EL (cell line): ENCODE measurements around the gene CRP.
"Not testable (repeated sequence)": the region's sequence is repeated elsewhere in the genome, so short reads cannot be mapped to it uniquely, and the experiment has no call there.

Experiments
- DNase-seq: peaks from one replicate; pipeline ENCODE4 v3.0.0-alpha.2; 2016

Gene CRP, protein sequence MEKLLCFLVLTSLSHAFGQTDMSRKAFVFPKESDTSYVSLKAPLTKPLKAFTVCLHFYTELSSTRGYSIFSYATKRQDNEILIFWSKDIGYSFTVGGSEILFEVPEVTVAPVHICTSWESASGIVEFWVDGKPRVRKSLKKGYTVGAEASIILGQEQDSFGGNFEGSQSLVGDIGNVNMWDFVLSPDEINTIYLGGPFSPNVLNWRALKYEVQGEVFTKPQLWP

DNA sequence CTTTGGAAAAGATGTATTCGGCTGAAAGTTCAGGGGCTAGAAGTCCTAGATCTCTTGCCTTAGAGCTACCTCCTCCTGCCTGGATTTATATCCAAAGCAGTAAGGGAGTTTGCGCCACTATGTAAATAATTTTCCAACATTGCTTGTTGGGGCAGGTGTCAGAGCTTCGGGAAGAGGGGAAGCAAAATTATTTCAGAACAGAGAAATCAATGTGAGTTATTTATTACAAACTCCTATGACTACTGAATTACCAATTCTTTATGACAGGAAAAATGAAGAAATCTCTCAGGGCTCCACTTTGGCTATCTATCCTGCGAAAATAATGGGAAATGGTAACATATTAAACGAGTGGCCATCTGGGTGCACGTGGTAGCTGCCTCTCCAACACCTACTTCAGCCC lies at the start of gene CRP:
Gene CRP, minus strand, starts transcription at position 61 of the 400 bp plus-strand sequence. CDS start 104 bp downstream, outside the sequence.
- no peak for DNase-seq

DNA sequence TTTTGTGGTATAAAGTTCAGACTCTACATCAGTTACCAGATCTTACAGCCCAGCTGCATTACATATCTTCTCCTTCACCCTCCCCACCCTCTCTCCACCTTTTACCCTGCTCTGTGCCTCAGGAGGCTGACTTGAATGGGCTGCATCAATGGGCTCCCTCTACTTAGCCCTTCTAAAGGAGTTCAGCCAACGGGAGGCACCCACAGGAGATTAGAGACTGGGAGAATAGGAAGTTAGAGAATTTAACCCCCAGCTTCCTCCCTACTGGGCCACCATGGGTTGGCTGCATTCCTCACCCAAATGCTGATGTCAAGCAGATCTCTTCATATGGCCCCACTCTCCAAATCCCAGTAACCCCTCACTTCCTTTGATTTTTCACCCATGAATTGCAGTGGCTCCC lies 49.3 kb upstream of the CRP start:
- DNase-seq = no peak

DNA sequence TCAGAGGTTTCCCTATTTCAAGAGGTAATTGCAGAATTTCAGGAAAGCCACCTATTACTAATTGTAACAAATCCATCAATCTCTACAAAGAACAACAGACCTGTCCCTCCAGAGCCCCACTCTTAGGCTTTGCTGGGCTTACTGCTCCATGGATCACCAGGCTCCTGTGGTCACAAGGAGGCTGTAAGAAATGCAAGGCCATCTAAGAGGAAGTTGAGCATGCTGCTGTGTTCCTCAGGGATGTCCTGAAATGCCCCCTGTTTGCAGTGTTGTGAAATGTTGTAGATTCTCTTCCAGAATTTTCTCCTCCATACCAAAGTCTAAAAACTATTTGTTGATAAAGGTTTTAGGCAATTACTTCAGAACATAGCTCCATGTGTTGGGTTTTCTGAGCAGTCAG lies 42.0 kb upstream of the CRP start:
- peak; percentile 8 for DNase-seq

DNA sequence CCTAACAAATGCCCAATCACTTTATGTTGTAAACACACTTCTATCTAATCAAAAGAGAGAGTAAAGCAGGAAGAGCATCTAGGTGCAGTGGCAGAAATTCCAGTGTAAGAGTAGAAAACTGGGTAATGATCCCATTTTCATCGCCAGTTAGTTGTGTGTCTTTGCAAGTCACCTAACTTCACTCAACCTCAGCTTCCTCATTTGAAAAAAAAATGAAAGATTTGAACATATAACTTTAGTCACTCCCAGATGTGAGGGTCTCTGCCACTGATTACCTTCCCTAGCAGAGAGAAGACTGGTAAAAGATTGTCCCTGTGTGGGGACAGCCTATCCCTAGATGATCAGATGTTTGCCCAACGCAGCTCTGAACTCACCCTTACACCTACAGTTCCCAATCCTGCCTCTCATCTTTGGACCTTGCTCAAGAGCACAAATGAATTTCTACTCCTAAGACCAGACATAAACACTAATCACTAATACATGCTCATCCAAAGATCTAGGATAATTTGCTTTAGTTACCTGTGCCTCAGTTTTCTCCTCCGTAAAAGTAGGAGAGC lies 41.1 kb upstream of the CRP start:
- DNase-seq = no peak

DNA sequence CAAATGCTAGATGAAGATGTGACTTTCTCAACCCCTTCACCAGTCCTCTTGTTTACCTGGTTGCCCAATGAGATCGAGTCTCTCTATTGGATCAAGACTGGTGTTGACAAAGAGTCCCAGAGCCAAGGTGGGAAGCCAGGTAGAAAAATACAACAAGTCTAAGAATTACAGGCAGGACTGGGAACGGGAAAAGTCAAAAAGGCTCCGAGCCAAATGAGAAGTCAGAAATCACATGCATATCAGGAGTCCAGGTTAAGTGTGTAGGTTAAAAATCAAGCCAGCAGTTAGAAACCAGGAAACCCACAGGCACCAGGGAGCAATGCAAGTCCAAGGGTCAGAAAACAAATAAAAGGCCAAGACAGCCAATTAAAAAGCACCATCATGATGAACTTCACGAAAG lies 39.0 kb upstream of the CRP start:
- DNase-seq = no peak

DNA sequence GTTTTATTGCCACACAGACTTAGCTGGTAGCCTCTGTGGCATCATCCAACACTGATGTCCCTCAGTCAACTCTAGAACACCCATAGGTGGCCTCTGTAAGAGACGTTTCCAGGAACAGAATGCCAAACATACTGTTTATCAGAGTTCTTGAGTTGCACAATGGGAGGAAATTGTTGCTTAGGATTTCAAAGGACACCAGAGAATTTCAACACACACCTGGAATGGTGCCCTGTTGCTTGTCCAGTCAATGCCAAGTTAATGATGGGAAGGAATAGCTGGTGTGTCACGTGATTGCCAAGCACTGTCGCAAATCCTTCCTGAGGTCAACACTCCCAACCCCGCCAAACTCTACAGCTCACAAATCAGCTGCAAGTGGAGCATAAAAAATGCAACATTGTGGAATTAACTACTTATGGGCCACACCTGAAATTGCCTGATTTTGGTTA lies 37.8 kb upstream of the CRP start:
- DNase-seq = peak; percentile 17

DNA sequence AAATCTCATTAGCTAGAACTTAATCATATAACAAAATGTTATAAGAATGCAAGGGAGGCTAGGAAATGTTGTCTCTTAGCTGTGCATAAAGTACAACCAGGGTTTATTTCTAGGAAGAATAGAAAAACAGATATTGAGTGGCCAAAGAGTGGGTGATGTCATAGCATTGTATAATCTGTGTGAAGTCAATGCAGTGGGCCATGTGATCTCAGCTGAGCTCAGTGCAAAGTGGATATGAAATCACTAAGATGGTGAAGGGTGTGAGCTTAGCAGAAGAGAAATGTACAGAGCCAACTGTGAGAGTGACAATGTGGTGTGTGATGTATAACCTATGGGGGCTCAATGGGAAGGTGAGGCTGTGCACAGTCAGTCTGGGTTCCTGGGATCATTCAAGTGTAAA lies 36.6 kb upstream of the CRP start:
- DNase-seq = no peak

DNA sequence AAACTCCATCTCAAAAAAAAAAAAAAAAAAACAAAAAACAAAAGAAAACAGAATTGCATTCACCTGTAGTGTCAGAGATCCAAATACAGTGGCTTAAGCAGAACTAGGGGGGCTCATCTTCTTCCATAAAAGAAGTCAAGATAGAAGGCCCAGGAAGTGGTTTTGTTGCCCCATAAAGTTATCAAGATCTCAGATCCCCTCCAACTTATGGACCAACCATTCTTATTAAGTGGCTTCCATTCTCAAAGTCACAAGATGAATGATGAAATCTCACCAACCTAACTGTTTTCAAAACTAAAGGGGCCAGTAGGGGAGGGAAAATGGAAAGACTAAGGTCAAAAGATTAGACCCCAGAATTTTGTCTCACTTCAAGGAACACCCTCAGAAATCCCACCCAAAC lies 36.2 kb upstream of the CRP start:
- DNase-seq = no peak

DNA sequence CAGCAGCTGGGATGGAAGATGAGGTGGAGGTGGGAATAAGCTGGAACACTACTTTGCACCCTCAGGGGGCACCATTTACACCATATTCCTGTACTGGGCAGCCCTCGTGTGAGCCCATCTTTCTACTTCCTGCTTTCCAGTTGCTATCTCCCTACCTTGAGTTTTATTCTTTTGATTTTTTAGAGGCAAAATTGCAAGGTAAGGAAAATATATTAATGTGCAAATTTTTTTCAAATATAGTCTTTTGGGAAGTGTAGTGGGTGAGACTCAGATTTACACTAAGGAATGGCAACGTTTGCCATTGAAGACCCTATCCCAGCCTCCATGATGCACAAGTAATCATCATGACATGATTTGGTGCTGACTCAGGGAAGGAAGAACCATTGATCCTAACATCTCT lies 35.2 kb upstream of the CRP start:
- no peak for DNase-seq

DNA sequence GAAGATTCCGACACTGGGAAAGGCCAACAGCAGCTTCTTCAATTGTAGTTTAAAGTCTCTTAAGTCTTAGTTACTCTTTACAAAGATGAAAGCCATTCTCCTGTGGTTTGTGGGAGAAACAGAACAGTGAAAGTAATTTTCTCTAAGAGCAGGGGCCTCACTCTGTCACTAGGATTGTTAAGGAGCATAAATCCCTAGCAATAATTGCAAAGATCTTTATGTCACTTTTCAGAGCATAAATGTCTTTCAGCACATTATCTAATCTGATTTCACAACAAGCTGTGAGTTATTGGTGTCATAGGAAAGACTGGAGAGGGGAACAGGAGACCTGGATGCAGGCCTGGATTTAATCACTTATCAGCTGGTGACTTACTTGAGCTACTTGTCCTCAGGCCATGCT lies 34.0 kb upstream of the CRP start:
- DNase-seq = no peak

DNA sequence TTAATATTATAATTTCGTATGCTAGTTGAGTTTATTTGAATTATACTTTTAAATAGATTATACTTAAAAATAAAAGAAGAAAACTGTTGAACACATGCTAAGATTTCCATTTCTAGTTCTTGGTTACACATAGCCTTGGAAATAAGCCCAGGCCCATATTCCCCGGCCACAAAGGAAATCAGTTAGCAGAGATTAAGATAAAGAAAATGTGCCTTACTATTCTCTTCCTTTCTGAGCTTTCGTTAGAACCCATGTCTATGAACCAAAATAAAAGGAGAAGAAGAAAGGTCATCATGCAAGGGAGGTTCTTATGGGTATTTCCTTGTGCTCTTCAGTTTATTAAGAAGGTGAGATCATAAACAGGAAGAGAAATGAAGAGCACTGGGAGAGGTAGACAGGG lies 32.3 kb upstream of the CRP start:
- no peak for DNase-seq

DNA sequence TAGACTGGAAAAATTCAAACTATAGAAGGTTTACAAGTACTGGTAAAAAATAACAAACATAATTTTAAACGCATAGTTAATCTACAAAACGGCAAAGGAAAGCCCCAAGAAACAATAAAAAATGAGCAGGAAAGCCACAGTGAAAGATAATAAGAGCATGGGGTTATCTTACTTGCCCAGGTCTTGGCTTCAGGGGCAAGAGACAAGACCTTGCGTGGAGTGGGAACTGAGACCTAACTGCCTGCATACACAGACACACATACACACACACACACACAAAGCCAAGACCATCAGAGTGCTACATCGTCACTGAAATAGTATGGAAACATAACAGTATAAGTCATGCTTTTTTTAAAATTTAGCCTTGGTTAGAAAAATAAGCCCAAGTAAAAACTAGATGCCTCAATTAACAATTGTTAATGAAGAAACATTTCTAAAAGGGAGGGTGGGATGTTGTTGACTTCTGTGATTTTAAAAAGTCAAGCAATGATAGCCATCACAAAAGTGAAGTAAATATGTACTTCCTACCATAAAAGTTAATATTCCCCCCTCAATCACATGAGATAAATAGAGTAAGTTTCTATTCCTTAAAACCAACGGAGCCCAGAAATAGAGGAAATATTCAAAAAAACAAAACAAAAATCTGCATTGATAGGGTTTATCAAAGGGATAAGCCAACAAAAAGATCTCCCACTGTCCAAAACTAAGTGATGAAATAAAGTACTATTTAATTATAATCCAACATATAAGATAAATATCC lies 29.4 kb upstream of the CRP start:
- DNase-seq = no peak

DNA sequence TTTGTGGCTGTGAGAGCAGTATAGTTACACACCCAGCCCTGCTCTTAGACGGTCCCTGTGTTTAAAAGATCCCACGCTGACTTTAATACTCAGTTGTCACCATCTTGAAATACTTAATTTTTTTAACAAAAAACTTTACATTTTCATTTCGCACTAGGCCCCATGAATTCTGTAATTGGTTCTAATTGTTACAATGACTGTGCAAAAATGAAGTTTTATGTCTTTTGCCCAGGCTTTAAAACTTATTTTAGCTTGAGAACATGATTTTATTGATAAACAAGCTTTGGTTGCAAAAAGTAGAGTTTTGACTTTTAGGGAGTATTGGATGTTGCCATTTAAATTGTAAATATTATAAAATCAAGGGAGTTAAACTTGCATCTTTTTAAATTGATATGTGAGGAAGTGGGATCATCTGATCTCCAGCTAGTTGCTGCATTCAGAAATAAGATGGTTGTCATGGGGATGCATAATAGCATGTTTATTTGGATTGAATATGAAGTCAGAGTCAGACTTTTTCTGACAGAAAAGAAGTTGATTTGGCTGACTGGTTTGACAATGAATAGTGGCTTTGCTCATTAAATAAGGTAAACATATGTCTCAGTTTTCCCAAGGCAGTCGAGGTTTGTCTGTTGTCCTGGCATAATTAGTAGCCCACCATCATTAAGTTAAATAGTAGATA lies 23.0 kb upstream of the CRP start:
- no peak for DNase-seq

DNA sequence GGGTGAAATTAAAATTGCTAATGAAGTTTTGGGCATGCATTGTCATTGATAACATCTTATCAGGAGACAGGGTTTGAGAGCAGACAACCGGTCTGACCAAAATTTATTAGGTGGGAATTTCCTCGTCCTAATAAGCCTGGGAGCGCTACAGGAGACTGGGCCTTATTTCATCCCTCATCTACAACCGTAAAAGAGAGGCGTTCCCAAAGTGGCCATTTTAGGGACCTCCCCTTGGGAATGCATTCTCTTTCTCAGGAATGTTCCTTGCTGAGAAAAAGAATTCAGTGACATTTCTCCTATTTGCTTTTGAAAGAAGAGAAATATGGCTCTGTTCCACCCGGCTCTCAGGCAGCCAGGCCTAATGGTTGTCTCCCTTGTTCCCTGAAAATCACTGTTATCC lies 8.8 kb upstream of the CRP start:
- DNase-seq = not testable (repeated sequence)

DNA sequence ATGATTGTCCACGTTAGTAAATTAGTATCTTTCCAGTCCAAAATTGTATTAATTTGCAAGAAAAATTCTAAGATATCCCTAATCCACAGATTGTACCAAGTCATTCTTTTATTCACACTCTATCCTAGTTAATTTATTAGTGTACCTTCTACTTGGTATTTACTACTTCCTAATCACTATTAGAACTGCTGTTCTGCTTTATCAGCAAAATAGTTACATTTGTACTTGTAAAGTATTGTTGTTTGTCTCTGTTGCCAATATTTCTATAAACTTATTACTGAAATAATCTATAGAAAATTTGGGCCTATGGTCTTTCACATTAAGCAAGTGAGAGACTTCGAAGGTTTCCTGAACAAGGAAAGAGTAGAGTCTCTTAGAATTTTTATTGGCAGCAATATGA lies 5.6 kb upstream of the CRP start:
- DNase-seq = no peak

DNA sequence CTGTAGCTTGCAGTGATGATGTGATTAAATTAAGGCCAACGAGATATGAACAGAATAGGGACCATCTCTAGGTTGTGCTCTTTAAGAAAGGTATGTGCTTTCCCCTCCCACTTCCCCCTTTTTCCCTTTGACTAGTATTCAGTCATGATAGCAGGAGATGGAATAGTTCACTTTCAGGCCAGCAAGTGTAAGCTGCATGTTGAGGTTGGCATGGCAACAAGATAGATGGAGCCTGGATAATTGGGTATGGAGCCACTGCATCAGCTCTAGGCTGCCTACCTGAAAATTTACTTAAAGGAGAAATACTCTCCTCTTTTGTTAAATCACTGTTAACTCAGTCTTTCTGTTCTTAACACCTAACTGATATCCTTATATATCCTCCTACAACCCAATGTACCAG lies 1.5 kb upstream of the CRP start:
- no peak for DNase-seq

DNA sequence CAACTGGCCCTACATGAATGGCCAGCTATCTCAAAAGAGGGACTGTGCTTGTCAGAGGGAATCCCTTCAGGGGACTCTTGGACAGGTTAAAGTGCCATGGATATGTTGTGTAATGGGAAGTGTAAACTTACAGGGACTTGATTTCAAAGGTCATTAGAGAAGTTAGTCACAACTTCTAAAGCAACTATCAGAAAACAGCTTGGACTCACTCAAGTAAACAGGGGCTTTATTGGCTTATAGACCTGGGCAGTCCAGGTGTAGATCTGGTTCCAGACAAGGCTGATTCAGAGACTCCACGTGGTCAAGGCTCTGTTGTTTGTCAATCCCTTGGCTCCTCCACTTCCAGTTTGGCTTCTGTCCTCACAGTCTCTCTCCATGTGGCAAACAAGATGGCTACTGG lies 2.3 kb downstream of the CRP start:
- no peak for DNase-seq

DNA sequence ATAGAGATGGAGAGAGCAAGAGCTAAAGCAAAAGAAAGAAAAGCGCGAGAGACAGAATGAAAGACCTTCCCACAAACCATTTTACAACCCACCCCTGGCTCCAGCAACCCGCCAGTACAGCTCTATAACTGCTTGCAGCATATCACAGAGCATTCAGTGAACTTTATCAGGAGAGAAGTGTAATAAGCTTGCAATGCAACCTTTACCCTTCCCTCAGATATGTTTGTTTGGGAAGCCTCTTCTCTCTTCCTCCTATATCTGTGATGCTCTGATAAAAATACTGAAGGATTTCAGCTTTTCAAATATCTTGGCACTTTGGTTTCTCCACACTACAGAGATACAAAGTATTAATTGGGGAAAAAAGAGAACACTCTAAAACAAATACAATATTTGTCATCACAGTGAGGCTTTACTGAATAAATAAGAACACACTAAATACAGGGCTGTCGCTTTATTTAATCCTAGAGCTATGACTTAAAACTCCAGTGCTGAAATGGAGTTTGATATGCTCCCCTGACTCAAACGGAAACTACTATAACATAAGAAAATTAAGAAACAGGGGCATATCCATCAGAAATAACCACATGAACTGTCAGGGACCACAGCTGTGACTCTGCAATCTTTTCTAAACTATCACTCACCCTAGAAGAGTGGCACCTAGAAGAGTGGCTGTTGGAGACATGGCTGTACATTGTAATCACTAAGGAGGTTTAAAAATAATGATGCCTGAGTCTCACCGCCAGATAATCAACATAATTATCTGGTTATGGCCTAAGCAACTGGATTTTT lies 6.7 kb downstream of the CRP start:
- DNase-seq = no peak

DNA sequence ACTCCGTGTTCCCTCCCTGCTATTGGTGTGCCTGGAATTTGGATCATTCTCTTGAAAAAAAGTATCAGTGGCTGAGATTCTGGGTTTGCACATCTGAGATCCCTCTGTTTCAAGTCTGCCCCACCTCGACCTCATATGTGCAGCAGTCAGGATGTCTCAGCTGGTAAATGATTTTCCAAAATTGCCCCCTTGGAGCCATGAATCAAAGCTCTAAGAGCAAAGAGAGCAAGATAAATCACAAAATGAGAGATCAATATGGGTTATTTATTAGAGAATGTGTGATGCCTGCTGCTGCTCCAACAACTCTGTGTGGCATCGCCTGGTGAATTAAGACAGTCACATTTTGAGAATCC lies 8.5 kb downstream of the CRP start:
- DNase-seq = no peak

DNA sequence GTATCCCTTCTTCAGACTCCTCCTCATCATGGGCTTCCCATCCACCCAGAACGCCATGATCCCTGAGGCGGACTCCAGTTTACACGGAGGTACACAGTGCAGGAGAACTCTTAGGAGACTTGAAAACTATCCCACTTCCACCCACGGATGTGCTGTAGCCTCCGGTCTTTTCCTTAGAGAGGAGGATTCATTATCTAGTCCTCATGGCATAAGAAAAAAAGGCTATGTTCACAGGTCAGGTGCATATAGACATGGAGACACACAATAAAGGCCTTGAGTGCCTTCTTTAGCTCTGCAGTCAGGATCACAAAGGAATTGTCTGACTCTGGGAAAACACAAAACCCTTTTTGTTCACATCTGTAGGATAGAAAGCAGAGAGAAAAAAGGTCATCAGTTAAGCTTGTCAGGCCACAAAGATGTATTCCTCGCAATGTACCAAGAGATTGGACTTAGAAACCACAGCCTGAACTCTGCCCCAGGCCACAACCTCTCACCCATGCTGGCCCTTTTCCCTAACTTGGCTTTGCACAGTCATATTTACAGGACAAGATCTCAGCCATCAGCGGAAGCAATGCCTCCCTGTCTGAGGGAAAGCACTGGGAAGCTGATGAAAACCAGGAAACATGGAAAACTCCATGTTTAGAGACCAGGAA lies 9.0 kb downstream of the CRP start:
- no peak for DNase-seq

DNA sequence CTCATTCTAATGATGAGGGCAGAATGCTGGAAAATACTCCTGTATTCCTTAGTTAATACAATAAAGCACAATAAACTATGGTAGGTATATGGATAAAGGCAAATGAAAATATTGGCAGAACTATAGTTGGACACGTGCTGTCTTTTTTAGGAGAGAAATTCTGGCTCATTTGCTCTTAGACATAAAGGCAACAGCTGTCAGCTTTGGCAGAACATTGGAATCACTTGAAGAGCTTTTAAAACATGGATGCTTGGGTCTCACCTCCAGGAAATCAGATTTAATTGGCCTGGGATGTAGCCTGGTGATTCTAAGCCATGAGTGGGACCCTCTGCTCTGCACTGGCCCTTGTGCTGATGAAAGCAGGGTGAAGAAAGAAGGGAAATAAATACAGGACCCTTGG lies 9.9 kb downstream of the CRP start:
- no peak for DNase-seq

DNA sequence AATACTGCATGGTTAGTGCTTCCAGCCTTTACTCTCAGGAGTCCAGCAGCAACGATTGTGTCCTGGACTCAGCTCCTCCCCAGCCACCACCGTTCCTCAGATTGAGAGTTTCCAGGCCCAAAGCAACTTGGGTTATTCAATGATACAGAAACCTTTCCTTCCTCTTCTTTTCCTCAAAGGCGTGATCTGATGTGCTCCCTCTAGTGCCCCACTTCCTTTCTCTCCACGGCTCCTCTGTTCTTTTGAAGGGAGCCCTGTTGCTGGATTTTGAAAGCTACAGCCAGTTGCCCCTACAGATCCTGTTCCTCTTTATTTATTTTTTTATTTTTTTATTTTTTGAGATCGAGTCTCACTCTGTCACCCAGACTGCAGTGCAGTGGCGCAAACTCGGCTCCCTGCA lies 14.1 kb downstream of the CRP start:
- DNase-seq = no peak

DNA sequence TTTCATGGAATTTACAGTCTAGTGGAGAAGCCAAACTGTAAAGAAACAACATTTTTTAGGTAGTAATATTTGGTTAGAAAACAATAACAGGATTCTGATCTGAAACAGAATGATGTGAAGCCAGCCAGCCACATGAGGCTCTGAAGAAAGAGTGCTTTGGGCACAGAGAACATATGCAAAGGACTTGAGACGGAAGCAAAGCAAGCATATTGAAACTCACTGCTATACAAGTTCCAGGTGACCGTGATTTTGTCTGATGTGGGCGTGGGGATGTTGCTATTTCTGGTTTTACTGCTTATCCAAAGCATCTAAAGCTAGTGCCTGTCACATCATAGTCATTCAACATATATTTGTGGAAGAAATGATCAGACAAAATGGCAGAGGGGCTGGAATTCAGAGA lies 14.7 kb downstream of the CRP start:
- no peak for DNase-seq
